IMR-90 (cell line): ENCODE measurements around the gene NAPB. TPM values are rescaled to one million over a fixed set of nuclear protein-coding genes. Genes with fewer than 3 reads are reported as not detected.

Source experiments
- ATAC-seq: fragments of 200-7000 bp; cut with Tn5 transposase; 2 replicates; pipeline ENCODE4 v1.9.1; 2020; ENCODE audit warnings: low read depth, mild to moderate bottlenecking, moderate library complexity
- BruUV-seq: library from RNA; stranded (reverse); fragments of 400-500 nt; replicated peaks from 2 replicates; lab custom pipeline; 2021; lab: Mats Ljungman, UMichigan
- CTCF ChIA-PET: fragments of 300-600 bp; formaldehyde crosslinking; extraction: SDS; loops from one replicate; lab custom pipeline; 2021; ENCODE audit warnings: antibody characterized with exemption; lab: Yijun Ruan, JAX
- POLR2A ChIA-PET: fragments of 300-600 bp; sonication (Branson Sonifier 250); formaldehyde crosslinking; loops from one replicate; lab custom pipeline; 2022; ENCODE audit warnings: antibody characterized with exemption; ENCODE audit not compliant: unreplicated experiment; lab: Charles Lee
- DNase-seq: peaks from one replicate; pipeline ENCODE4 v3.0.0; 2013
- H2AFZ ChIP-seq: replicated peaks from 2 replicates; pipeline ENCODE3; 2013; ENCODE audit warnings: low read length, mild to moderate bottlenecking; ENCODE audit not compliant: poor library complexity
- H2AK5ac ChIP-seq: 2 replicates; pipeline ENCODE4 v1.6.1; 2013; ENCODE audit warnings: low read depth, low read length, inconsistent platforms
- H2AK9ac ChIP-seq: replicated peaks from 2 replicates; pipeline ENCODE3; 2013; ENCODE audit warnings: mild to moderate bottlenecking, low read depth, low read length, moderate library complexity; ENCODE audit not compliant: poor library complexity
- H2BK120ac ChIP-seq: 2 replicates; pipeline ENCODE4 v1.6.1; 2013; ENCODE audit warnings: low read depth, low read length, inconsistent platforms
- H2BK15ac ChIP-seq: 3 replicates; pipeline ENCODE4 v1.6.1; 2013; ENCODE audit warnings: low read depth, low read length, inconsistent platforms
- H2BK20ac ChIP-seq: 2 replicates; pipeline ENCODE4 v1.6.1; 2013; ENCODE audit warnings: low read depth, mild to moderate bottlenecking, inconsistent platforms, low read length, moderate library complexity
- H2BK5ac ChIP-seq: 2 replicates; pipeline ENCODE4 v1.6.1; 2013; ENCODE audit warnings: mild to moderate bottlenecking, low read depth, low read length, inconsistent platforms; ENCODE audit not compliant: poor library complexity, severe bottlenecking
- H3K14ac ChIP-seq: replicated peaks from 2 replicates; pipeline ENCODE4 v1.6.1; 2013; ENCODE audit warnings: low read depth, low read length, inconsistent platforms
- H3K18ac ChIP-seq: 2 replicates; pipeline ENCODE4 v1.6.1; 2013; ENCODE audit warnings: low read depth, low read length, control low read depth
- H3K23ac ChIP-seq: 2 replicates; pipeline ENCODE4 v1.6.1; 2013; ENCODE audit warnings: low read depth, low read length, inconsistent platforms
- H3K27ac ChIP-seq: 2 replicates; pipeline ENCODE4 v1.5.1; 2013; ENCODE audit warnings: mild to moderate bottlenecking, control low read depth, low read length; ENCODE audit not compliant: insufficient read depth
- H3K27me3 ChIP-seq: 2 replicates; pipeline ENCODE4 v1.6.1; 2013; ENCODE audit warnings: low read length; ENCODE audit not compliant: control insufficient read depth, insufficient read depth
- H3K36me3 ChIP-seq: 2 replicates; pipeline ENCODE4 v1.6.1; 2013; ENCODE audit warnings: low read length, mixed read lengths; ENCODE audit not compliant: control insufficient read depth, insufficient read depth
- H3K4ac ChIP-seq: 2 replicates; pipeline ENCODE4 v1.6.1; 2013; ENCODE audit warnings: low read depth, low read length, inconsistent platforms
- H3K4me1 ChIP-seq: 2 replicates; pipeline ENCODE4 v1.6.1; 2013; ENCODE audit warnings: low read length, mixed read lengths; ENCODE audit not compliant: control insufficient read depth, insufficient read depth
- H3K4me2 ChIP-seq: 2 replicates; pipeline ENCODE4 v1.6.1; 2013; ENCODE audit warnings: low read depth, mild to moderate bottlenecking, control low read depth, low read length, moderate library complexity
- H3K4me3 ChIP-seq: 2 replicates; pipeline ENCODE4 v1.5.1; 2013; ENCODE audit warnings: low read depth, mild to moderate bottlenecking, control low read depth, low read length, moderate library complexity; ENCODE audit not compliant: insufficient read depth
- H3K56ac ChIP-seq: 2 replicates; pipeline ENCODE4 v1.6.1; 2013; ENCODE audit warnings: low read length, inconsistent platforms; ENCODE audit not compliant: insufficient read depth; ENCODE audit errors: extremely low read depth
- H3K79me1 ChIP-seq, 2 experiments: 2 replicates each; pipeline ENCODE4 v1.6.1; 2013; ENCODE audit warnings: low read length in 2 of 2, inconsistent platforms in 1 of 2, low read depth in 1 of 2
- H3K9ac ChIP-seq: 2 replicates; pipeline ENCODE4 v1.6.1; 2013; ENCODE audit warnings: low read depth, low read length, control low read depth
- H3K9me1 ChIP-seq: 2 replicates; pipeline ENCODE4 v1.6.1; 2013; ENCODE audit warnings: low read length, inconsistent platforms; ENCODE audit not compliant: insufficient read depth
- H3K9me3 ChIP-seq: 2 replicates; pipeline ENCODE4 v1.6.1; 2013; ENCODE audit warnings: low read length; ENCODE audit not compliant: control insufficient read depth, insufficient read depth
- H4K20me1 ChIP-seq: 2 replicates; pipeline ENCODE4 v1.6.1; 2013; ENCODE audit warnings: low read length, inconsistent platforms; ENCODE audit not compliant: insufficient read depth
- H4K5ac ChIP-seq: 2 replicates; pipeline ENCODE4 v1.6.1; 2013; ENCODE audit warnings: mild to moderate bottlenecking, low read depth, low read length, control low read depth
- H4K8ac ChIP-seq, 2 experiments: 2 replicates each; pipeline ENCODE4 v1.6.1; 2013; ENCODE audit warnings: low read depth in 2 of 2, low read length in 2 of 2, control low read depth in 1 of 2, inconsistent platforms in 1 of 2
- H4K91ac ChIP-seq: 2 replicates; pipeline ENCODE4 v1.6.1; 2013; ENCODE audit warnings: low read depth, low read length, inconsistent platforms; ENCODE audit not compliant: insufficient read depth
- CEBPB ChIP-seq: IDR thresholded peaks from 2 replicates; pipeline ENCODE4 v1.6.1; 2012; ENCODE audit warnings: low read depth, low read length, improper control_type of control experiment
- CHD1 ChIP-seq: IDR thresholded peaks from 2 replicates; pipeline ENCODE4 v1.6.1; 2012; ENCODE audit warnings: low read depth, low read length, improper control_type of control experiment
- FOS ChIP-seq: fragments of 150-350 bp; IDR thresholded peaks from 2 replicates; pipeline ENCODE4 v1.6.1; 2016; ENCODE audit warnings: low read depth, low read length
- MAFK ChIP-seq: IDR thresholded peaks from 2 replicates; pipeline ENCODE4 v1.6.1; 2012; ENCODE audit warnings: low read depth, low read length, improper control_type of control experiment
- MAZ ChIP-seq: IDR thresholded peaks from 2 replicates; pipeline ENCODE4 v1.6.1; 2012; ENCODE audit warnings: low read depth, mild to moderate bottlenecking, low read length, improper control_type of control experiment, moderate library complexity, borderline replicate concordance
- MXI1 ChIP-seq: IDR thresholded peaks from 2 replicates; pipeline ENCODE4 v1.6.1; 2012; ENCODE audit warnings: low read depth, mild to moderate bottlenecking, low read length, moderate library complexity, borderline replicate concordance
- NFE2L2 ChIP-seq: fragments of 150-350 bp; IDR thresholded peaks from 2 replicates; pipeline ENCODE4 v1.6.1; 2016; ENCODE audit warnings: low read depth, mild to moderate bottlenecking, low read length
- POLR2A ChIP-seq: IDR thresholded peaks from 2 replicates; pipeline ENCODE4 v1.6.1; 2012; ENCODE audit warnings: mild to moderate bottlenecking, low read depth, low read length
- RAD21 ChIP-seq: IDR thresholded peaks from 2 replicates; pipeline ENCODE4 v1.6.1; 2012; ENCODE audit warnings: low read length, improper control_type of control experiment
- RCOR1 ChIP-seq: IDR thresholded peaks from 2 replicates; pipeline ENCODE4 v1.6.1; 2012; ENCODE audit warnings: mild to moderate bottlenecking, low read length, improper control_type of control experiment; ENCODE audit not compliant: insufficient replicate concordance
- RFX5 ChIP-seq: IDR thresholded peaks from 2 replicates; pipeline ENCODE4 v1.8.0; 2012; ENCODE audit warnings: low read depth, mild to moderate bottlenecking, low read length, moderate library complexity
- SMC3 ChIP-seq: fragments of 150-350 bp; IDR thresholded peaks from 2 replicates; pipeline ENCODE4 v1.6.1; 2016; ENCODE audit warnings: low read depth, mild to moderate bottlenecking, antibody characterized with exemption, low read length, moderate library complexity
- WGBS, 2 experiments: methylation state at CpG; one replicate each; pipeline versions ENCODE4 v1.1.5 to v1.1.7; 2013; ENCODE audit warnings: missing lambda C conversion rate in 2 of 2; ENCODE audit not compliant: insufficient read length in 1 of 2; ENCODE audit errors: extremely low coverage in 2 of 2; 5-methylcytosine and 5-hydroxymethylcytosine counted together
- dilution Hi-C: fragments of 300-500 bp; cut with HindIII; formaldehyde crosslinking; loops from one replicate; pipeline ENCODE4 v1.14.3; 2018; ENCODE audit warnings: low sequenced_read_pairs; ENCODE audit not compliant: unreplicated experiment
- in situ Hi-C: fragments of 300-500 bp; cut with MboI; formaldehyde crosslinking; loops from 3 replicates; pipeline ENCODE4 v1.14.3; 2019; ENCODE audit warnings: low sequenced_read_pairs, inconsistent platforms, mixed read lengths
- intact Hi-C: fragments of 100-400 bp; cut with micrococcal nuclease; formaldehyde crosslinking; loops from 2 replicates; pipeline ENCODE4 v1.10.0; 2022
- polyA plus RNA-seq, 3 experiments: library from polyadenylated mRNA; depleted of rRNA; stranded (reverse); fragments of >200 nt; gene quantifications; 2 replicates each; pipeline ENCODE4 v1.2.3, GENCODE V29; 2012; ENCODE audit warnings: low replicate concordance in 1 of 3
- total RNA-seq: library from RNA; depleted of rRNA; stranded (reverse); fragments of >200 nt; gene quantifications from 2 replicates; pipeline ENCODE4 v1.2.3, GENCODE V29; 2012

NAPB gene
- total and polyA plus RNA-seq, 2 of the 4 experiments (the other 2 are of a cell fraction): 4.4 to 5.2 TPM

DNA sequence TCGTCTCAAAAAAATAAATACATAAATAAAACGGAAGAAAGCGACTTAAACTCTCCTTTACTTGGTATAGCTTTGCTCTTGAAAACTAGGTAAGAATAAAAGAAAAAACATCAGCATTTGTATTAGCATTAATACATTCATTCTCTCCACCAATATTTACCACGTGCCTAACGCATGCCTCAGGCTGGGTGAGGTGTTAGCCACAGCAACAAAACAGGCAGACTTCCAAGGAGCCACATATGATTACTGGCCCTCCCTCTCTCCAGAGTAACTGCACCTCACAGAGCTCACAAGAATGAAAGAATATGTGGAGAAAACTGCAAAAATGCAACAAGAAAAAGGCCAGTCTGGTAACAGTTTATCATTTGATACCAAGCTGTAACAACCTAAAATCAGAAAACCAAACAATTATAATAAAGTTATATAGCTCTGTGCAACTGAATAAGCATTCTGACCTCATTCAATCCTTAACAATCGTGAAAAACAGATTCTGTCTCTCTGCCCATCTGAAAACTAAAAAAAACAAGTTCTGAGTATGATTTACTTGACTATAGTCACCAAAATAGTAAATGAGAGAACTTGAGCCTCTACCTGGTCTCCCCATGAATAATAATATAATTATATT lies 5.2 kb downstream of the NAPB start:
- in situ Hi-C loops (no loop called here), dilution Hi-C loops (no loop called here), intact Hi-C loops (no loop called here)
- Histone ChIP-seq H4K20me1 (peaks cover 30% of the 10 kb centered on the region), H2AK9ac (no peak overlapping the region), H2BK15ac (no peak overlapping the region), H3K18ac (no peak overlapping the region), H2BK20ac (no peak overlapping the region), H3K4me3 (no peak overlapping the region), H3K14ac (no peak overlapping the region), H4K91ac (no peak overlapping the region), H3K4me2 (no peak overlapping the region), H4K5ac (no peak overlapping the region), H3K79me1 (peaks cover 3 to 40% of the 10 kb centered on the region in 2 experiments; a peak in 3 of 4 replicates), H2AFZ (no peak overlapping the region), H2AK5ac (no peak overlapping the region), H3K9ac (no peak overlapping the region), H3K27ac (no peak overlapping the region), H3K4me1 (peaks cover 8% of the 10 kb centered on the region), H3K4ac (no peak overlapping the region), H3K9me1 (0 out of 2 replicates have a peak, but pooled peaks cover 4% of the 10 kb centered on the region), H3K23ac (no peak overlapping the region), H2BK5ac (no peak overlapping the region), H4K8ac (no peak overlapping the region), H3K36me3 (no peaks in the 10 kb centered on the region), H3K9me3 (no peaks in the 10 kb centered on the region), H2BK120ac (no peak overlapping the region), H3K27me3 (no peaks in the 10 kb centered on the region), H3K56ac (no peak overlapping the region)
- DNase-seq (no peak), ATAC-seq (no peak)
- ChIA-PET POLR2A (no interaction called here), CTCF (interaction anchor here (0.6 to 1.4 kb wide), 3 partner anchors 31 to 354 kb away, joined by 3 read pairs; partner anchors contain the start of gene NXT1)
- BruUV-seq: no TSS peak
- WGBS, 2 experiments: no CpG with 5 or more reads among the region's 6 CpGs
- TF ChIP-seq MAFK: no peak
- no peak for TF ChIP-seq RAD21
- TF ChIP-seq RFX5: no peak
- no peak for TF ChIP-seq FOS
- no peak for TF ChIP-seq RCOR1
- TF ChIP-seq MXI1: no peak
- no peak for TF ChIP-seq CEBPB
- TF ChIP-seq CHD1: no peak
- TF ChIP-seq SMC3: no peak
- no peak for TF ChIP-seq NFE2L2
- TF ChIP-seq MAZ: no peak
- TF ChIP-seq POLR2A: no peak
